Type B pancreatic cell (in vitro differentiated cells): ENCODE results near the gene DDX4. TPM values are rescaled to one million over a fixed set of nuclear protein-coding genes. Genes with fewer than 3 reads are reported as not detected.
"Not testable (repeated sequence)": the region's sequence is repeated elsewhere in the genome, so short reads cannot be mapped to it uniquely, and the experiment has no call there.

Experiments used
- DNase-seq: peaks from one replicate; pipeline ENCODE4 v3.0.0; 2021; ENCODE audit warnings: mixed read lengths; ENCODE audit not compliant: unreplicated experiment; ENCODE audit errors: extremely low spot score
- H3K27ac Mint-ChIP-seq: 2 replicates; pipeline ENCODE4 v1.8.0; 2021; ENCODE audit warnings: mild to moderate bottlenecking, mixed read lengths
- H3K27me3 Mint-ChIP-seq: 2 replicates; pipeline ENCODE4 v1.8.0; 2021; ENCODE audit warnings: mixed read lengths
- H3K36me3 Mint-ChIP-seq: 2 replicates; pipeline ENCODE4 v1.8.0; 2021; ENCODE audit warnings: mixed read lengths
- H3K4me1 Mint-ChIP-seq: one replicate; pipeline ENCODE4 v1.8.0; 2021; ENCODE audit warnings: mixed read lengths; ENCODE audit not compliant: unreplicated experiment
- H3K4me3 Mint-ChIP-seq: 2 replicates; pipeline ENCODE4 v1.8.0; 2021; ENCODE audit warnings: mild to moderate bottlenecking, mixed read lengths
- H3K9me3 Mint-ChIP-seq: 2 replicates; pipeline ENCODE4 v1.8.0; 2021; ENCODE audit warnings: mixed read lengths
- long read RNA-seq: library from polyadenylated mRNA; unstranded; transcript quantifications from one replicate; pipeline ENCODE4 v2.0.0, GENCODE V29; 2020
- total RNA-seq: library from RNA; stranded (reverse); gene quantifications from 2 replicates; pipeline ENCODE4 v1.2.1, GENCODE V29; 2021; ENCODE audit warnings: low replicate concordance
- TF ChIP-seq, protein P1 (sequence below): fragments of 200-600 bp; sonication (generic); conservative IDR thresholded peaks from 2 replicates; pipeline ENCODE4 v1.5.0; 2021; ENCODE audit warnings: antibody characterized with exemption, mild to moderate bottlenecking

Gene DDX4
- total RNA-seq = not detected in 2 replicates
- long read RNA-seq = 0 reads

DNA sequence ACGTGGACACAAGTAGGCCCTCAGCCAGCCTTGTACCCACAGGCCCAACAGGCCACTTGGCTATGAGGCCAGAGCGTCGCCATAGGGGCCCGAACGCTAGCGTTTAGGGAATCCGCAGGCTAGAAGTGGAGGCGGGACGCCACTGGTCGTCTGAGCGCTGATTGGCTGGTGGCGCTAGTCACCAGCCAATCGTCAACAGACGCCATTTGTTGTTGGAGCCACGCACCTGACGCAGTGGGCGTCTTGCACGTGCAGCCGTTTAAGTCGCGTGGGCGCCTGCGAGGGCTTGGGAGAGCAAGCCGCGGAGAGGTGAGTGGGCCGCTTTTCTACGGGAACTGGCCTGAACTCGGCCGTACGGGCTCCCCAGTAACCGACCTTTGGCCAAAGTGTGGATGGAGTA is at the start of gene DDX4:
Gene DDX4, plus strand, starts transcription at position 269 of the 400 bp plus-strand sequence. CDS start 903 bp downstream, outside the sequence.
- DNase-seq = no peak
- Mint-ChIP-seq H3K9me3 (no peaks in the 10 kb centered on the region), H3K4me1 (no peaks in the 10 kb centered on the region), H3K27me3 (peaks cover 5% of the 10 kb centered on the region), H3K4me3 (no peak within 1 kb of the TSS), H3K27ac (no peak within 1 kb of the TSS), H3K36me3 (no peaks in the 10 kb centered on the region)
- TF ChIP-seq, protein P1, sequence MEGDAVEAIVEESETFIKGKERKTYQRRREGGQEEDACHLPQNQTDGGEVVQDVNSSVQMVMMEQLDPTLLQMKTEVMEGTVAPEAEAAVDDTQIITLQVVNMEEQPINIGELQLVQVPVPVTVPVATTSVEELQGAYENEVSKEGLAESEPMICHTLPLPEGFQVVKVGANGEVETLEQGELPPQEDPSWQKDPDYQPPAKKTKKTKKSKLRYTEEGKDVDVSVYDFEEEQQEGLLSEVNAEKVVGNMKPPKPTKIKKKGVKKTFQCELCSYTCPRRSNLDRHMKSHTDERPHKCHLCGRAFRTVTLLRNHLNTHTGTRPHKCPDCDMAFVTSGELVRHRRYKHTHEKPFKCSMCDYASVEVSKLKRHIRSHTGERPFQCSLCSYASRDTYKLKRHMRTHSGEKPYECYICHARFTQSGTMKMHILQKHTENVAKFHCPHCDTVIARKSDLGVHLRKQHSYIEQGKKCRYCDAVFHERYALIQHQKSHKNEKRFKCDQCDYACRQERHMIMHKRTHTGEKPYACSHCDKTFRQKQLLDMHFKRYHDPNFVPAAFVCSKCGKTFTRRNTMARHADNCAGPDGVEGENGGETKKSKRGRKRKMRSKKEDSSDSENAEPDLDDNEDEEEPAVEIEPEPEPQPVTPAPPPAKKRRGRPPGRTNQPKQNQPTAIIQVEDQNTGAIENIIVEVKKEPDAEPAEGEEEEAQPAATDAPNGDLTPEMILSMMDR = no peak

DNA sequence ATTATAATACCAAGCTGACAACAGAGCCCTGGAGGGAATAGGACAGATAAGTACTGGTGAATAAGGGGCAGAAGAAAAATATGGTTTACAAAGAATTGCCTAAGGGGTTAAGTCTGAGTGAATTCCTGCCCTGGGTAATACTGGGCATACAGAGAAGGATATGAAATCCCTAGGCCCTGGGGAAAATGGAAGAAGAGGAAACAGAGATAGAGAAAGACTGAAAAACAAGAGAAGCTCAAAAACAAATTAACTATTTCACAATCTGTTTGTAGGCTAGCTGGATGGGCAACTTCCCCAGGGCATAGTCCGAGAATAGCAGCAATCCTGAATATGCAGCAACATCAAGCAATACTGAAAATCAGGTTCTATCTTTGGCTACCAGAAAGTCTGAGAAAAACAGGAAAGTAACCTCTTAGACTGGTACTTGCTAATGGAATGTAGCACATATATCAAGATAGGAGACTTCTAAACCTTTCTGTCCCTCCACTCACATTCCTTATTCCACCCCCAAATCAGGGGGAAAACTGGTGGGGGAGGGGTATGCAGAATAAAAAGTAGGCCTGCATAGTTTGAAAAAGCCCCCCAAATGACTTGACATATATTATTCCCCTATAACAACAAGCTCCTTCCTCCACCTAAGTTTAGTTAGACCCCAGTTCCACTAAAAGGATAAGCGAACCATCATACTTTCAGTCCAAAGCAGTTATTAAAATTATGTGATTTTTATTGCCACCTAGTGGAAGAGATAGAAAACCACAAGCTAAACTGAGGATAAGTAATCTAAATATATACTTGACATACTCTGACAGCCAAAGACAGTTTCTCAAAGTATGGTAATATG is 46.4 kb upstream of the DDX4 start:
- no peak overlapping the region for H3K27ac Mint-ChIP-seq
- no peaks in the 10 kb centered on the region for H3K9me3 Mint-ChIP-seq
- H3K36me3 Mint-ChIP-seq = peaks cover 11% of the 10 kb centered on the region
- H3K27me3 Mint-ChIP-seq = no peaks in the 10 kb centered on the region
- TF ChIP-seq, protein P1 = peak; percentile 87
- no peak for DNase-seq
- H3K4me1 Mint-ChIP-seq = peaks cover 9% of the 10 kb centered on the region
- H3K4me3 Mint-ChIP-seq = no peak overlapping the region

DNA sequence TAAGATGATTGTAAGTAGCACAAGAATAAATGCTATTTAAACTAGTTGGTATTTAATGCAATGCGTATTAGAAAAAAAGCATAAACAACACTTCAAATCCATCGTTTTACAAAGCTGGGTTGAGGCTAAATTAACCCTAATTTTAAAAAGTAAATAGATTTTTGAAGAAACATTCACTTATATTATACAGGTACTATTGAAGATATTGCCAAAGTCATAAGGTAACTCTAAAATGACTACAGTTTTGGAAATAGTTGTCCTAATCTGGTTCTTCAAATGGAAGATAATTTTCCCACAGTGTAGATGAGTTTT is 45.8 kb upstream of the DDX4 start:
- Mint-ChIP-seq H3K4me3 (no peak overlapping the region), H3K9me3 (no peaks in the 10 kb centered on the region), H3K4me1 (peaks cover 9% of the 10 kb centered on the region), H3K27me3 (no peaks in the 10 kb centered on the region), H3K36me3 (peaks cover 8% of the 10 kb centered on the region), H3K27ac (no peak overlapping the region)
- no peak for DNase-seq
- TF ChIP-seq, protein P1 = peak; percentile 49

DNA sequence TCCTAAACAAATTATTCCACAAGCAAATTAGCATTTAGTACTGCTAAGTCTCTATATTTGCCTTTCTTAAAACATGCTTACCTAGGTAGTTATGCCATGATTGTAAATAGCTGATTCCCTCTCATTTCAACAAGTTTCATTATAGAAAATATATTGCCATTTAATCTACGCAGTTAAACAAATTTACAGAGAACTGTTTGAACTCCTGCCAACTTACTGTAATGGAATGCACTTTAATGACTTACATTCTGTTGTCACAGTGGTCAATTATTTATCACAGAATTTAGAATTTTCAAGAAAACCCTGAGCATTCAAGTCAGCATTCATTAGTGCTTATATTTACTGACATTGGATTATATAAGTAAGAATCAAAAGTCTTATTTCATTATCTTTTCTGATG is 45.4 kb upstream of the DDX4 start:
- peaks cover 9% of the 10 kb centered on the region for H3K4me1 Mint-ChIP-seq
- DNase-seq = no peak
- peaks cover 8% of the 10 kb centered on the region for H3K36me3 Mint-ChIP-seq
- H3K27ac Mint-ChIP-seq = no peak overlapping the region
- no peak overlapping the region for H3K4me3 Mint-ChIP-seq
- H3K27me3 Mint-ChIP-seq = no peaks in the 10 kb centered on the region
- TF ChIP-seq, protein P1 = no peak
- H3K9me3 Mint-ChIP-seq = no peaks in the 10 kb centered on the region

DNA sequence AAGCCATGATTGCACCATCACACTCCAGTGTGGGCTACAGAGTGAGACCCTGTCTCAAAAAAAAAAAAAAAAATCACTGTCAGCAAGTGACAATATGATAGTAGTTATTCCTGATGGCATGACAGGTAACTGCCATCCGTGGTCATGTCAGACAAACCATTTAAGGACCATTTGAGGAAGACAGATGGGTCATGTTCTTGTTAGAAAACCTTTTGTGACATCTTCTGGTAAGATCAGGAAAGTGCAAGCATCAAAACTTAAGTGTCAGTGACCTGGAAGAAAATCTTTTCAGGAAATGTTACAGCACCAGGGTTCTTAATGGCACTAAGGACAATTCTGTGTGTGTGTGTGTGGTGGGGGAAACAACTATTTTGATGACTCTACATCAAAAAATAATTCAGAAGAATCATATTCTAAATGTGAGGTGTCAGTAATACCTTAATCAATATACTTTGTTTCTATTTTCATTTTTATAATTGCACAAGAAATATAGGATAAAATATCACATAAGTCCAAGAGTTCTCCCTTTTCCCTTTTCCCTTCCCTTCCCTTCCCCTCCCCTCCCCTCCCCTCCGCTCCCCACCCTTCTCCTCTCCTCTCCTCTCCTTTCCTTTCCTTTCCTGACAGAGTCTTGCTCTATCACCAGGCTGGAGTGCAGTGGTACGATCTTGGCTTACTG is 43.6 kb upstream of the DDX4 start:
- no peaks in the 10 kb centered on the region for H3K27me3 Mint-ChIP-seq
- H3K27ac Mint-ChIP-seq = no peak overlapping the region
- H3K4me1 Mint-ChIP-seq = peaks cover 9% of the 10 kb centered on the region
- H3K36me3 Mint-ChIP-seq = peaks cover 9% of the 10 kb centered on the region
- H3K4me3 Mint-ChIP-seq = no peak overlapping the region
- no peaks in the 10 kb centered on the region for H3K9me3 Mint-ChIP-seq
- no peak for DNase-seq
- TF ChIP-seq, protein P1 = peak; percentile 66

DNA sequence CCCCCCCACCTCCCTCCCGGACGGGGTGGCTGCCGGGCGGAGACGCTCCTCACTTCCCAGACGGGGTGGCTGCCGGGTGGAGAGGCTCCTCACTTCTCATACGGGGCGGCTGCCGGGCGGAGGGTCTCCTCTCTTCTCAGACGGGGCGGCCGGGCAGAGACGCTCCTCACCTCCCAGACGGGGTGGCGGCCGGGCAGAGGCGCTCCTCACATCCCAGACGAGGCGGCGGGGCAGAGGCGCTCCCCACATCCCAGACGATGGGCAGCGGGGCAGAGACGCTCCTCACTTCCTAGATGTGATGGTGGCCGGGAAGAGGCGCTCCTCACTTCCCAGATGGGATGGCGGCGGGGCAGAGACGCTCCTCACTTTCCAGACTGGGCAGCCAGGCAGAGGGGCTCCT is 41.2 kb upstream of the DDX4 start:
- not testable (repeated sequence) for H3K4me1 Mint-ChIP-seq, H3K27me3 Mint-ChIP-seq, H3K9me3 Mint-ChIP-seq, H3K27ac Mint-ChIP-seq, H3K4me3 Mint-ChIP-seq, DNase-seq
- H3K36me3 Mint-ChIP-seq = peaks cover 14% of the 10 kb centered on the region
